HG02884 (cell line): Measurements from ENCODE around the gene MTFP1.
"Not testable (repeated sequence)": the region's sequence is repeated elsewhere in the genome, so short reads cannot be mapped to it uniquely, and the experiment has no call there.

Experiments
- ATAC-seq: cut with Tn5 transposase; IDR thresholded peaks from one replicate; pipeline ENCODE4 v1.9.1; 2021; ENCODE audit warnings: mild to moderate bottlenecking, moderate library complexity; ENCODE audit not compliant: unreplicated experiment

The MTFP1 gene

GRCh38 chr22:30425327-30425615 lies 297 bp upstream of the MTFP1 start:
- no peak for ATAC-seq

GRCh38 chr22:30426388-30427353 lies 1.1 kb downstream of the MTFP1 start:
- ATAC-seq = no peak

GRCh38 chr22:30427871-30428270 lies 2.3 kb downstream of the MTFP1 start:
- no peak for ATAC-seq

- ATAC-seq = no peak
Measured at GRCh38 chr22:30429887-30430286, 4.3 kb downstream of the MTFP1 start.

GRCh38 chr22:30430933-30431332 lies 5.4 kb downstream of the MTFP1 start:
- ATAC-seq = no peak

GRCh38 chr22:30432096-30432495 lies 6.5 kb downstream of the MTFP1 start:
- ATAC-seq = no peak

GRCh38 chr22:30432520-30432919 lies 7.0 kb downstream of the MTFP1 start:
- no peak for ATAC-seq

GRCh38 chr22:30433227-30433626 lies 7.7 kb downstream of the MTFP1 start:
- ATAC-seq = no peak

- no peak for ATAC-seq
Measured at GRCh38 chr22:30433773-30434172, 8.2 kb downstream of the MTFP1 start.

GRCh38 chr22:30434843-30435242 lies 9.3 kb downstream of the MTFP1 start:
- ATAC-seq = no peak

GRCh38 chr22:30435674-30436126 lies 10.1 kb downstream of the MTFP1 start:
- no peak for ATAC-seq

GRCh38 chr22:30436196-30436595 lies 10.6 kb downstream of the MTFP1 start:
- ATAC-seq = no peak

GRCh38 chr22:30438559-30438958 lies 13.0 kb downstream of the MTFP1 start:
- no peak for ATAC-seq

GRCh38 chr22:30439226-30439625 lies 13.7 kb downstream of the MTFP1 start:
- ATAC-seq = no peak

- ATAC-seq = no peak
Measured at GRCh38 chr22:30439836-30440235, 14.3 kb downstream of the MTFP1 start.

GRCh38 chr22:30441088-30441487 lies 15.5 kb downstream of the MTFP1 start:
- ATAC-seq = no peak

- no peak for ATAC-seq
Measured at GRCh38 chr22:30444632-30445437, 19.3 kb downstream of the MTFP1 start.

GRCh38 chr22:30445438-30446145 lies 20.0 kb downstream of the MTFP1 start:
- no peak for ATAC-seq

- no peak for ATAC-seq
Measured at GRCh38 chr22:30447656-30448055, 22.1 kb downstream of the MTFP1 start.

GRCh38 chr22:30451488-30451887 lies 25.9 kb downstream of the MTFP1 start:
- ATAC-seq = not testable (repeated sequence)

GRCh38 chr22:30452861-30453260 lies 27.3 kb downstream of the MTFP1 start:
- no peak for ATAC-seq
